HG03558 (cell line): ENCODE data around the gene ITPR1.

Experiments
- ATAC-seq: cut with Tn5 transposase; IDR thresholded peaks from one replicate; pipeline ENCODE4 v1.9.1; 2021; ENCODE audit warnings: moderate number of reproducible peaks; ENCODE audit not compliant: unreplicated experiment; ENCODE audit errors: extremely low read depth

ITPR1 gene

DNA sequence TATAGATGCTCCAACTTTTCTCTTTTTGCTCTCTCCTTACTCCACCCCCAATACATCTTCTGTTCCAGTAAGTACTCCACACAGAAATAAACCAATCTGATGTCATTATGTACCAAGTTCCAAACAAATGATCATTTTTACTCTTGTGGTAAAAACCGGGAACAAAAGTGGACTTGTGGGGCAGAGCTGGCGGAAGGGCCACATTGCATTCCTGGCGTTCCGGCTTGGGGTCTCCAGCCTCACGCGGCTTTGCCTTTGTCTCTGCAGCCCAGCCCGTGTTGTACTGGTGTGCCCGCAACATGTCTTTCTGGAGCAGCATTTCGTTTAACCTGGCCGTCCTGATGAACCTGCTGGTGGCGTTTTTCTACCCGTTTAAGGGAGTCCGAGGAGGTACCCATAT lies 301.6 kb downstream of the ITPR1 start:
- ATAC-seq, result no peak

DNA sequence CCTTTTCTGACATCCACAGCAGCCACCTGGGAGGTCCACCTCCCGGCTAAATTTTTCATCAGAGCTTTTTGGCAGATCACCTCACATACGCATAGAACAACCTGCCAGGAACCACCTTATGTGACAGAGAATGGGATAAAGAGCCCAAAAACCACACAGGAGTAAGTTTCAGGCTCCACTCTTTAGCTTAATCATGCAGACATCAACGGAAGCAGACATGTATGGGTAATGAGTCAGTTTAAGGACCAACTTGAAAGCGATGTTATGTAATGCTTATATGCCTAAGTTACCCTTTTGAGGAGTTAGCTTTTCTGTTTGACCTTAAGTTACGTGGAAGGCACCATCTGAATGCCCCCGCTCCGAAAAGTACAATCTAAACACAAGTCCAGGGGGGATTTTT lies 302.8 kb downstream of the ITPR1 start:
- ATAC-seq, result no peak

DNA sequence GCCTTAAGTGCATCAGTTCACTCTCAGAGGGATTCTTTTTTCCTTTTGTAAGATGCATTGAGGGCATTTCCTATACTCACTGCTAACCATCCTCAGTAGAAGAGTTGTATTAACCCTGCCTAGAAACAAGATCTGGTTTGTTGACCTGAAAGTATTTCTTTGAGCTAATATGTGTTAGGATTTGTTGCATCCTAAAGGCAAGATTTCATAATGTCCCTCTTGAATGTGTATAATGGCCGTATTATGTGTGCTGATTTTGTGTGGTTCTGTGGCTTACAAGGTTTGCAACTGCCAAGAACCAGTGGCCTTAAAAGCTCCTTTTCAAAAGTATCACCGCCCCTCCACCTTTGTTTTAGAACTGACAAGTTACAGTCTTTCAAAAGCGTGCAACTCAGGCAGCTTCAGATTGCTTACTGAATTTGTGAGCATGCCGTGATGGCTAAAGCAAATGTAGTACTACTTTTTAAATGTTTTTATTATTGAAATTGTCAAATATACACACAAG lies 304.1 kb downstream of the ITPR1 start:
- ATAC-seq, result no peak

DNA sequence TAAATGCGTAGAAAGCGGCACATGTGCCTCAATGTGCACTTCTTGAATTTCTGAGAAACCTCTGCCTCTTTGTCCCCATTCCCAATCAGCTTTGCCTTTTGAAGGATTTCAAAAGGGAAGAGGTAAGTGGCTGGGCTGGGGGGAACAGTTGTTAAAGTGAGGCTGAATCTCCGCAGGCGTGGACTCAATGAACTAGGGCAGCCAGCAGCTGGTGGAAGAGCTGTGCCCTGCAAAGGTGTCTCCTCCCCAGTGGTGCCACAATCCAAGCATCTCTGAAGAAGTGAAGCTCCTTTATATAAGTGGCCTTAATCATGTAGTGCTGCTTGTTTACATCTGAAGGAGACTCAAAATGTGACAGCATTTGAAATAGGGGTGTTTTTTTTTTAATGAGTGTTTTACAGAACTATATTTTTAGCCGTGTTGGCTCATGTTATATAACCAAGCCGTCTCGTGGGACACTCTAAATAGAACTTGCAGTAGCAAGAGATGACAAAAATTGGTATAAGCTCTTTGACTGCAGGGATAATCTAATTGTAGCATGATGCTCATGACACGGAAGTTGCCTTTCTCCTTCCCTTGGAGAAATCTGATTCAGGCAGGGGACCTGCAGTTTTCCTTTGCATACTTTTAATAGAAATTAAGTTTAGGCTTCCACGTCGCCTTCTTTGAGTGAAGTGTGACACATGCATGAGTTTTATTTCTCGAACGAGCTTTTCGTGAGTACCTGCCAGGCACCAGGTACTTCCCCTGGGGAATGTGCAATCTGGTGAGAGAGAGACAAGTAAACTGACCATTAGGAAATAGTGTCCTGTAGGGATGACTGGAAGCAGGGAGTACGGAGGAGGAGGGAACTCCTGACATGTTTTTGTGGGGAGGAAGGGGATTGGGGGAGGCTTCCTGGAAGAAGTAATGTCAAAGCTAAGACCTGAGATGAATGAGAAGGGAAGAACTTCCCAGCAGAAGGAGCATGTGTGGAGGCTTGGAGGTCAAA lies 306.4 kb downstream of the ITPR1 start:
- ATAC-seq, result no peak

DNA sequence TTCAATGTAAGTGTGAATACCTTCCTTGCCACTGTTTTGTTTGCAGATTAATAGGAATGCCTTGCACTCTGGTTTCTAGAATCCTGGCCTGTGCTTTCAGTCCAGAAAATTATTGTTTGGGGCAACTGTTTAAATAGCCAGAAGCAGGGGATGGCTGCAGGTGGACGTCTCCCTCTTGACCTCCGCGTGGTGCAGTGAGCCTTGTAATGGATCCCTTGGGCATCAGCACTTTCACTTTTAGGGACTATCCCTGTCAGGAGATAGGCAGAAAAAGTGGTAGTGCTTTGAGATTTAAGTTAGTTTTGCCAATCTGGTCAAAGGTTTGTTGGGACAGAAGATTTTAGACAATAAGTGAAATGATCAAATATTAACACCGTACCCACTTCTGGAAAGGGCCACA lies 307.4 kb downstream of the ITPR1 start:
- ATAC-seq, result no peak

DNA sequence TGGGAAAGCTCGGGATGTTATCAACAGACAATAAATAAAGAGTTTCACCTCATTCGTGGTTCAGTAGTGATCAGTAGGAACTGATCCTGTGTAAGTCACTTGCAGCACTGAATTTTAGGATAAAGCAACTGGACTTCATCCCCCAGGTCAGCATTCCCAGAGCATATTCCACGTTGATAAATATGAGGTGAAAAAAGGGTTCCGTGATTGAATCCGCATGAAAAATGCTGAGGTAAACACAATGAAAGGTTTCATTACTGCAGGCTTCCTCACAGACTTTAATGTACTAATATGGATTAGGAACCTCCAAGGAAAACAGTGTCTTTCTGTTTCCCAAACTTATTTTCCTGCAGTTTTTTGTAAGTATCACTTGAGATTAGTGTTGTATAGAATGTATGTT lies 308.7 kb downstream of the ITPR1 start:
- ATAC-seq, result no peak

DNA sequence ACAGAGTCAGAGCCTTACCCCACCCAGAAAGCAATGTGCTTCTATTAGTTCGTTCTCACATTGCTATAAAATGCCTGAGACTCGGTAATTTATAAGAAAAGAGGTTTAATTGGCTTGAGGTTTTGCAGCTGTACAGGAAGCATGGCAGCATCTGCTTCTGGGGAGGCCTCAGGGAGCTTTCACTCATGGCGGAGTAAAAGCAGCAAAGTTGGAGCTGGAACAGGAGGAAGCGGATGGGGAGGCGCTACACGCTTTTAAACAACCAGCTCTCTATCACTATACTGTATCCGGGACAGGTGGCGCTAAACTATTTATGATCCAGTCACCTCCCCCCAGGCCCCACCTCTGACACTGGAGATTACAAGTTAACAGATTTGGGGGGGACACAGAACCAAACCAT lies 309.8 kb downstream of the ITPR1 start:
- no peak for ATAC-seq

DNA sequence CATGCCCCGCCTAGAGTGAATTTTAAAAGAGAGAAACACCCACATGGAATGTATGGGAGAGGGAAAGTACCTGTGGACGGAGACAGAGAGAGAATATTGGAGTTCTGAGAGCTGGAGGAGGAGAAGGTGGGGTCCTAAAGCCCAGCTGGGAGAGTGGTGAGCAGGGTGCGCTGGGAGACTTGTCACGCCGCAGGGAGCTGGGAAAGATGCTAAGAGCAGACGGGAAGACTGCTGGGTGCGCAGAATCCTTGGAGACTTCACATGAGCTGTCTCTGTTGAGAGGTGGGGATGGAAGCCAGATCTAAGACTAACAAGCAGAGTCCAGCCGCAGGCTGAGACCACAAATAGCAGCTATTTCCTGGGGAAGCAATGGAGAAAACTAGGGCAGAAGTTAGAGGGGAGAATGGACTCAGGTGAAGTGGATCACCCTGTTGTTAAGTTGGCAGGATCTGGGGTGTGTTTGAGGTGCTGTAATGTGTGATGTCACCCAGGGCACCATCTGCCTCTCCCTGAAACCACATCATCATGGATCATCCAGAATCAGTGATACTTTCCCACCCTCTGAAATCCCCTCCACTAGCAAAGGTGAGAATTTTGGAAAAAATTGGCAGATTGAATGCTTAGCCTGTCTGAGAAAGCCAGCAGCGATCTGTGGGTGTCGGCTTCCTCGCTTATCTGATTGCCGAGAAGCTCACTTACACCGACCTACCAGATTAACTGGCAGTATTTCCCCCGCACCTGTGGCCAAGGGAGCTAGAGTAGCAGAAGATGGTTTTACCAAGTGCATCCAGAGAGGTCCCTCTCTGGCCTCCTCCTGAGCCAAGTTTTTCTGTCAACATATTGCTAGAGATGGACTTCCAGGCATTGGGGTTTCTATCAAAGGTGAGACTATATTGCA lies 311.3 kb downstream of the ITPR1 start:
- ATAC-seq, result no peak

DNA sequence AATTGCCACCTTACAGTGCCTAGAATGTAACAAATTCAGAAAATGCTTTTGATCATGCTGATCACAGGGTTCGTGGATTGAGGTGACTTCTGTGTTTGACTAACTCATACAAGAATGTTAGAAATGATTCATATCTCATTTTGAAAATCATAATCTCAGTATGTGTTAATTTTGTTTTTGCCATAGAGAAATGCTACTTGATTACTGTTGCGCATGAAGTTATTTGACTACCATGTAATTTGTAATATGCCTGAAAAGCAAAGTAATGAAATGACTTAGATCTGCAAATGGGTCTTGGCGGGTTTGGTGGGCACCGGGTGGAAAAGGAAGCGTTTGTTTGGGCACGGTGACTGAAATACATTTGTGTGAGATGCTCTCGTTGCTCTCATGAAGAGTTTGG lies 312.5 kb downstream of the ITPR1 start:
- ATAC-seq, result no peak

DNA sequence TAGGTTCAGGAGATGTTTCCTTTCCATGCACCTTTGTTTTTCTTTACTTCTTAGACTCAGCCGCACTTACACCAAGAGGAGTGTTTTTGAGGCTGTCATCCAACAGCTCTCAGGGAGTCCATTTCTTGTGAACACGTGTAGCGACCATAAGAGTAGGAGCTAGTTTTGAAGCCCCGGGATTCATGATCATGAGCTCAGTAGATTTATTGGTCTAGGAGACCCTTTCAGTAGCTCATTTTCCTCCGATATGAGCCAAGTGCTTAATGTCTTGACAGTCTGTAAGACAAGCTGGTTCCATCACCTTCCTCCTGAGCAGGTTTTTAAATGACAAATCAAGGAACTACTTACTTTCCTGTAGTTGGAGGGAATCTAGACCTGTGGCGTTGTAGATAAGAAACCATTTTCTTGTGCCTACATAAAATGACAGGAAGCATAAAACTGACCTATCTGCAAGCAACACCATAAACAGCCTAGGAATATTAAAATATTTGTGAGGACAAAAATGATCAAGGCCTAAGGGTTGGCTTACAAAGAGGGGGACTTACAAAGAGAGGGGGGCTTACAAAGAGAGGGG lies 313.5 kb downstream of the ITPR1 start:
- ATAC-seq, result no peak

DNA sequence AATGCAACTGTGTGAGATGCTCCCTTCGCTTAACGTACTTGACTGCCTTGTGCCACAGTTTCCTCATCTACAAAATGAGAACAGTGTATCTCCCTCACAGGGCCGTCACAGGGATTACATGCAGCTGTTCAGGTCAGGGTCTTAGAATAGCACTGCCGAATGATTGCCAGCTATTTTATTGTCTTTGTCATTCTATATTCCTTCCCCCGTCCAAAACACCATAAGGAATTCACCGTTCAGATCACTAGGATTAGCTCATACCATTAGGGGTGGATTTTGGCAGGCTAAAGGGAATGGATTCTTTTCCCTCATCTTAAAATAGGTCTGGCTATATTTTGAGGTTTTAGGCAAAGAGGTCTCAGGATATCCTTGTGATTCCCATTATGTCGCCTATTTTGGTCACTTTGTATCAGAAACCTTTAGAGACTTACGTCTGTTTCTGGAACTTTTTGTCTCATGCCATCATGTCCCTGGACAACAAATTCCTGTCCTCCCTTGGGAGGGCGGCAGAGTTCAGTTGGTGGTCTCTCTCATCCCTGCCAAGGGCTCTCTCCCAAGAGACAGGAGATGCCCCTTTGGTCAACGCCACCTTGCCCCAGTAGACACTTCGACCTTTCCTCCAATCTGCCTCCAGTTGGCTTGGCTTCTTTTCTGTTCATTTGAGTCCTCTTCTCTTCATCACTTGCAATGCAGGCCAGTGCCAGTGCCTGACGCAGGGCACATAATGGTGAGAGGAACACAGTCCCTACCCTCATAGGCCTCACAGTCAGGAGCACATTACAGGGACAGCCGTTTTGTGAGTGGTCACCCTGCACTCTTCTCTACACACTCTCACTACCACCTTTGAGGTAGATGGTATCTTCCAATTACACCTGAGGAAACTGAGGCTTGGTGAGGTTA lies 314.5 kb downstream of the ITPR1 start:
- no peak for ATAC-seq

DNA sequence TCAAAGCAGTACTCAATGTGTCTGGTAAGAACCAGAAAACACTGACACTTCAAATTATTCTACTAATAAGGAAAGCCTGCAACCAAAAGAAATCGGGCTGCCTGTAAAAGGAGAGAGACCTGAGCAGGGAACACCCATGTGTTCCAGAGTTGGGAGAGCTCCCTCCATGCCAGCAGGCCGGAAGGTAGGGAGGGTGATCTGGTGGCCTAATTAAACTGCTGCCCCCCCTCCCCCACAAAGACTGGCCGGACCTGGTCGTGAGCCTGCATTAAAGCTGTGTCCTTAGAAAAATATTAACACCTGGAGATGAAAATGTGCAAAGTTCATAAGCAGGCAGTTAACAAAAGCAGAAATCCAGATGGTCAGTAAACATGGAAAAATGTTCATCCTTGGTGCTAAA lies 315.5 kb downstream of the ITPR1 start:
- no peak for ATAC-seq

DNA sequence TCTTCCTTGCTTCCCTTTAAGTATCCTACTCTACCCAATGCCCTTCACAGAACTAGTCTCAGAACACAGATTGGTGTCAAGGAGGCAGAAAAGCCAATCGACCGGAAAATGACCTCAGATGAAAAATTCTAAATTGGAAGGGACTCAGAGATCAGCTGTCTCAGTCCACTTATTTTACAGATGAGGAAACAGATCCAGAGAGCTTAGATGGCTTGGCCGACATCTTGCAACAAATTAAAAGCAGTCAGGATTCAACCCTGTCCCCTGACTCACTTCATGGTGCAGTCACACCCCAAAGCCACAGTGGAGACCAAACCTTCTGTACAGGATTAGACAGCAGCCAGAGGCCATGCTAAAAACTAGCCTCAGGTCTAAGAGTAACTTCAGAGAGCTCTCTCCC lies 316.8 kb downstream of the ITPR1 start:
- ATAC-seq, result no peak

DNA sequence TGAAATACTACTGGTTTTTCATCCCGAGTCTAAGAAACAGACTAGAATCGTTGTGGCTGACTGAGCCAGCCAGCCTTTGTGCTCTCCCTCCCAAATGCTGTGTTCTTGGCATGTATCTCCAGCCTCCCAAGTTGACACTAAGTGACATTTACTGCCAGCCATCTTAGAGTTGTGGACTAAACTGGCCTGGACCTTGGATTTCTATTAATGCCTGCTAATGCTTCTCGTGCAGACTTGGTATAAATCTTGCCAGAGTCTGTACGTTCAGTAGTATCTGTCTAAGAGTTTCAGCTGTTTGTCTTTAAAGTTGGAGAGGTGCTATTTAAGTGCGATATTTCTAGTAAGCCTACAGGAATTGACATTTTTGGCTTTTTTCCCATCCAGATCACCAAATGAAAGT lies 319.4 kb downstream of the ITPR1 start:
- no peak for ATAC-seq

DNA sequence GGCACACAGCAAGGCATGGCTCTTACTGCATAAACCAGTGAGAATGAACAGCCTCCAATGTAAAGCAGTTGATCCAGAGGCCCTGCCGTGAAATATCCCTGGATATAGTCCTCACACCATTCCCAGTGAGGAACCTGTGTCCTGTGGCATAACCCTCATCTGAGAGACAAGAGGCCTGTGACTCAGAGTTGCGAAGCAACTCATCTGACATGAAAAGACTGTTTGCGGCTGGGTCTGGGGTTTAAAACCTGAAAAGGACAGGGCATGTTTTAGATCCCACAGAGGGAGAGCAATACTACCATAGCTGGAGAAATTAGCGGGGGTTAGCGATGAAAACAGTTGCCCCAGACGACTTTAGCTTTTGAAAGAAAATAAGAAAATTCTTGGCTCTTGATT lies 320.8 kb downstream of the ITPR1 start:
- no peak for ATAC-seq

DNA sequence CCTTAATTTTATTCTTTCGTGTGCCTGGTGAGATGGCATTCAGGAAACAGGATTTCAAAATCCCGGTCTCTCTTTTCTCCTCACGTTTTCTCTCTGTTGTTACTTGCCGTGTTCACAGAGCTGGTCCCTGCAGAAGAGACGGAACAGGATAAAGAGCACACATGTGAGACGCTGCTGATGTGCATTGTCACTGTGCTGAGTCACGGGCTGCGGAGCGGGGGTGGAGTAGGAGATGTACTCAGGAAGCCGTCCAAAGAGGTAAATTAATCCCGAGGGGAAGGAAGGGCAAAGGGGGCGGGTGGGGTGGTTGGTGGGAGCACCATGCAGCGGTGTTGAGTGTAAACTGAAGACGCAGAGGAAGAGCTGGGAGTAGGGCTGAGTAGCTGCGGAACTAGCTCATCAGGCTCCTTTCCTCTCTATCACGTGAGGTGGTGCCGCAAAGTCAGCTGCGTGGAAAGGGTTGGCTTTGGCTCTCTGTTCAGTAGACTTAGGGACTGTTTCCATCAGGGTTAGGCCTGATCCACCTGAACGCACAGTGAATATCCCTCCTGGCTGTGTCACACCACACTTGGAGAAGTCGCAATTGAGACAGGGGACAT lies 321.3 kb downstream of the ITPR1 start:
- ATAC-seq, result no peak

DNA sequence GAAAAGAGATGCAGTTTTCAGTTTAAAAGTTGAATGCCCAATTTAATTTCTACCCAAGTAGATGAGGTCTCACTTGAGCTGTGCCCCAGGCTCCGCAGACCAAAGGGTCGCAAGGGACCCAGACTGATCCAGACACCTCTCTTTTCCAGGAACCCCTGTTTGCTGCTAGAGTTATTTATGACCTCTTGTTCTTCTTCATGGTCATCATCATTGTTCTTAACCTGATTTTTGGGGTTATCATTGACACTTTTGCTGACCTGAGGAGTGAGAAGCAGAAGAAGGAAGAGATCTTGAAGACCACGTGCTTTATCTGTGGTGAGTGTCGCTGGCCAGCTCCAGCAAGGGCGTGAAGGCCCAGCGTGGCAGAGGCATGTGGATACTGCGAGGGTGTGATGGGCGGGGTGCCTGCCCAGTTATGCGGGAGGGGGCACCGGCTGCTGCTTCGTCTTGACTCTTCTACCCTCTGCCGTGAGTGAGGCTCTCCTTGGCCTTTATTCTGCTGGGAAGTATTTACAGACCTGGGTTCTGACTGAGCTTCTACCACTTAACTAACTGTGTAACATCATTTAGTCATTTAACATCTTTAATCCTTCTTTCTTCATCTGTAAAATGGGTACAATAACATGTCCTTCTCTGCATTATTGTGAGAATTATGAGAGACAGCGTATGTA lies 321.9 kb downstream of the ITPR1 start:
- no peak for ATAC-seq

DNA sequence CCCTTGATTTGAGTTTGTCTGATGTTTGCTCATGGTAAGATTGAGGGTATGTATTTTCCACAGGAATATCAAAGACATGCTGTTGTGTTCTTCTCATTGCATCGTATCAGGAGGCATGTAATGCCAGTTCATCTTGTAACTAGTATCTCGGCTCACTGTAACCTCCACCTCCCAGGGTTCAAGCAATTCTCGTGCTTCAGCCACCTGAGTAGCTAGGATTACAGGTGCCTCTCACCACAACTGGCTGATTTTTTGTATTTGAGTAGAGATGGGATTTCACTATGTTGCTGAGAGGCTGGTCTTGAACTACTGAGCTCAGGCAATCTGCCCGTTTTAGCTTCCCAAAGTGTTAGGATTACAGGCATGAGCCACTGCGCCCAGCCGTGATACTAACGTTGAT lies 323.2 kb downstream of the ITPR1 start:
- no peak for ATAC-seq

DNA sequence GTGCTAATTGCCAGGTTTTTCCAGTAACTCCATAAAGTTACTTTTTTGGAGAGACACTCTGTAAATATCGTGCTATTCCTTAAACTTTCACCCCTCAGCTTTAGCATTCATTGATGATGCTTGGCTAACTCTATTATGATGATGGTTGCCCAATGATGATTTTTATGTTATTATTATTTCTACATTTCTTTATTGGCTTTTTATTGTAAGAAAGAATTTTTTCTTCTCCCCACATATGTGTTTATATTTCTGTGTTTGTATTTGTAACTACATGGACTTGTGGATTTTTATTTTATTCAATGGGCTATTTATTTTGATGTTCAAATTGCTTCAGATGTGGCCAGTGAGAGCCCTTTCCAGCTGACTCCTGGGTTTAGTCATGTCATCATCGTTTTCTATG lies 323.6 kb downstream of the ITPR1 start:
- no peak for ATAC-seq
